Stimulated activated CD4-positive, alpha-beta T cell treated with anti-CD3 and anti-CD28 coated beads, TNF-alpha, amount 100 ng/mL, for 1 hour (primary cell): Measurements from ENCODE around the gene SHISA9.

Experiments used
- DNase-seq, 3 donors: peaks; one replicate each; pipeline ENCODE4 v3.0.0-alpha.2; 2020; ENCODE audit warnings: low read depth in 3 of 3, low spot score in 1 of 3

SHISA9 gene

GRCh38 chr16:13157082-13157481, 255.7 kb downstream of the SHISA9 start:
- DNase-seq: no peak

GRCh38 chr16:13158427-13158826, 257.0 kb downstream of the SHISA9 start:
- DNase-seq: no peak

- no peak for DNase-seq
These were observed 263.6 kb downstream of the SHISA9 start for GRCh38 chr16:13165024-13165423.

GRCh38 chr16:13168091-13168572, 266.7 kb downstream of the SHISA9 start:
- DNase-seq: no peak

- DNase-seq: no peak
These were observed 269.9 kb downstream of the SHISA9 start for GRCh38 chr16:13171313-13171712.

GRCh38 chr16:13176711-13177110, 275.3 kb downstream of the SHISA9 start:
- DNase-seq: no peak

GRCh38 chr16:13178318-13178717, 276.9 kb downstream of the SHISA9 start:
- no peak for DNase-seq

- no peak for DNase-seq
These were observed 280.0 kb downstream of the SHISA9 start for GRCh38 chr16:13181432-13181831.

- no peak for DNase-seq
These were observed 285.4 kb downstream of the SHISA9 start for GRCh38 chr16:13186813-13187212.

- no peak for DNase-seq
These were observed 287.9 kb downstream of the SHISA9 start for GRCh38 chr16:13189250-13189649.

GRCh38 chr16:13193721-13194120, 292.3 kb downstream of the SHISA9 start:
- DNase-seq: no peak

- DNase-seq: no peak
These were observed 293.4 kb downstream of the SHISA9 start for GRCh38 chr16:13194766-13195165.

- DNase-seq: no peak
These were observed 302.3 kb downstream of the SHISA9 start for GRCh38 chr16:13203725-13204124.

GRCh38 chr16:13205352-13205751, 304.0 kb downstream of the SHISA9 start:
- no peak for DNase-seq

GRCh38 chr16:13206606-13207005, 305.2 kb downstream of the SHISA9 start:
- DNase-seq: no peak

- no peak for DNase-seq
These were observed 305.8 kb downstream of the SHISA9 start for GRCh38 chr16:13207151-13207550.

- no peak for DNase-seq
These were observed 322.3 kb downstream of the SHISA9 start for GRCh38 chr16:13223666-13224065.

GRCh38 chr16:13229039-13229438, 327.6 kb downstream of the SHISA9 start:
- no peak for DNase-seq

- no peak for DNase-seq
These were observed 330.0 kb downstream of the SHISA9 start for GRCh38 chr16:13231365-13231764.

- no peak for DNase-seq
These were observed 333.6 kb downstream of the SHISA9 start for GRCh38 chr16:13234999-13235398.

GRCh38 chr16:13236308-13236707, 334.9 kb downstream of the SHISA9 start:
- DNase-seq: no peak

GRCh38 chr16:13238182-13238581, 336.8 kb downstream of the SHISA9 start:
- DNase-seq: no peak

- DNase-seq: no peak
These were observed 340.8 kb downstream of the SHISA9 start for GRCh38 chr16:13242201-13242600.

GRCh38 chr16:13244770-13245169, 343.4 kb downstream of the SHISA9 start:
- no peak for DNase-seq
